ENCODE data around the gene TBX18. TPM values are rescaled to one million over a fixed set of nuclear protein-coding genes. Genes with fewer than 3 reads are reported as not detected.

The TBX18 gene
- total and polyA plus RNA-seq, 10 donors: under 0.01 to 0.17 (median 0.03) TPM; not detected in 5

- H3K4me3 ChIP-seq: no peak overlapping the region
- WGBS, 5 donors: 73 to 85% (median 79%) methylated on average over 5 of the region's 5 CpGs
- DNase-seq: no peak
- no peaks in the 10 kb centered on the region for H3K36me3 ChIP-seq
- no peak for TF ChIP-seq CTCF (IDR thresholded peaks at IDR 0.05 in 8 of 11, conservative IDR thresholded peaks at IDR 0.05 in 3 of 11)
- TF ChIP-seq POLR2A (IDR thresholded peaks at IDR 0.05): no peak
- TF ChIP-seq POLR2AphosphoS5 (IDR thresholded peaks at IDR 0.05): no peak
- H3K9me3 ChIP-seq: no peaks in the 10 kb centered on the region
- no peak overlapping the region for H3K27ac ChIP-seq
- H3K4me1 ChIP-seq: no peaks in the 10 kb centered on the region
- H3K27me3 ChIP-seq (replicated peaks in 1 of 7): peaks cover 0 to 26% (median 0%) of the 10 kb centered on the region in 7 donors
- intact Hi-C loops (cut with DNase I; ENCODE audit: low total_unique reads): no loop called here
Measured at GRCh38 chr6:84752118-84752850, 12.1 kb downstream of the TBX18 start.

- H3K4me1 ChIP-seq: no peaks in the 10 kb centered on the region
- no peaks in the 10 kb centered on the region for H3K36me3 ChIP-seq
- no peak overlapping the region for H3K27ac ChIP-seq
- H3K4me3 ChIP-seq: no peak overlapping the region
- no peaks in the 10 kb centered on the region for H3K9me3 ChIP-seq
- TF ChIP-seq POLR2AphosphoS5 (IDR thresholded peaks at IDR 0.05): no peak
- no peak for TF ChIP-seq POLR2A (IDR thresholded peaks at IDR 0.05)
- TF ChIP-seq CTCF (IDR thresholded peaks at IDR 0.05 in 8 of 11, conservative IDR thresholded peaks at IDR 0.05 in 3 of 11): no peak
- intact Hi-C loops (cut with DNase I; ENCODE audit: low total_unique reads): no loop called here
- DNase-seq: no peak
- H3K27me3 ChIP-seq (replicated peaks in 1 of 7): peaks cover 0 to 11% (median 0%) of the 10 kb centered on the region in 7 donors
Measured at GRCh38 chr6:84749181-84749580, 15.2 kb downstream of the TBX18 start.

- no peak for DNase-seq
- Histone ChIP-seq H3K4me1 (no peaks in the 10 kb centered on the region), H3K36me3 (no peaks in the 10 kb centered on the region), H3K9me3 (no peaks in the 10 kb centered on the region), H3K4me3 (no peak overlapping the region), H3K27me3 (replicated peaks in 1 of 7) (peaks cover 0 to 4% (median 0%) of the 10 kb centered on the region in 7 donors), H3K27ac (no peak overlapping the region)
- 50 to 65% (median 60%) methylated on average over 2 of the region's 2 CpGs for WGBS, 5 donors
- no peak for TF ChIP-seq POLR2A (IDR thresholded peaks at IDR 0.05)
- no peak for TF ChIP-seq POLR2AphosphoS5 (IDR thresholded peaks at IDR 0.05)
- TF ChIP-seq CTCF (IDR thresholded peaks at IDR 0.05 in 8 of 11, conservative IDR thresholded peaks at IDR 0.05 in 3 of 11): no peak
- intact Hi-C loops (cut with DNase I; ENCODE audit: low total_unique reads): no loop called here
Measured at GRCh38 chr6:84748376-84748775, 16.0 kb downstream of the TBX18 start.

- DNase-seq: no peak
- TF ChIP-seq POLR2AphosphoS5 (IDR thresholded peaks at IDR 0.05): no peak
- TF ChIP-seq POLR2A (IDR thresholded peaks at IDR 0.05): no peak
- TF ChIP-seq CTCF (IDR thresholded peaks at IDR 0.05 in 8 of 11, conservative IDR thresholded peaks at IDR 0.05 in 3 of 11): no peak
- peaks cover 0 to 4% (median 0%) of the 10 kb centered on the region in 7 donors for H3K27me3 ChIP-seq (replicated peaks in 1 of 7)
- H3K4me1 ChIP-seq: no peaks in the 10 kb centered on the region
- H3K4me3 ChIP-seq: no peak overlapping the region
- intact Hi-C loops (cut with DNase I; ENCODE audit: low total_unique reads): no loop called here
- no peak overlapping the region for H3K27ac ChIP-seq
- H3K36me3 ChIP-seq: no peaks in the 10 kb centered on the region
- 69 to 81% (median 74%) methylated on average over 4 of the region's 4 CpGs for WGBS, 5 donors
- H3K9me3 ChIP-seq: no peaks in the 10 kb centered on the region
Measured at GRCh38 chr6:84743616-84744015, 20.8 kb downstream of the TBX18 start.
